Caki2 (cell line): ENCODE results near the gene USF1. TPM values are rescaled to one million over a fixed set of nuclear protein-coding genes. Genes with fewer than 3 reads are reported as not detected.
"Not testable (repeated sequence)": the region's sequence is repeated elsewhere in the genome, so short reads cannot be mapped to it uniquely, and the experiment has no call there.

ENCODE experiments used
- DNase-seq: peaks from one replicate; pipeline ENCODE4 v3.0.0-alpha.2; 2015; ENCODE audit warnings: low read depth
- in situ Hi-C: cut with HindIII; loops from 2 replicates; pipeline ENCODE4 v1.10.0; 2016; ENCODE audit warnings: low sequenced_read_pairs, low pct_unique_long_range_greater_than_20kb, mixed read lengths
- total RNA-seq: library from RNA; depleted of rRNA; stranded (reverse); fragments of >200 nt; shearing (Covaris generic); gene quantifications from 2 replicates; pipeline ENCODE4 v1.2.3, GENCODE V29; 2014; ENCODE audit warnings: low replicate concordance; rRNA removed

The USF1 gene
- total RNA-seq, 1 experiment from 2014 or later, result 55.3 TPM

- no peak for DNase-seq
- in situ Hi-C loops, result no loop called here
These were observed 36.1 kb downstream of the USF1 start for GRCh38 chr1:161009602-161010211.

GRCh38 chr1:161008869-161009510, 36.8 kb downstream of the USF1 start:
- in situ Hi-C loops, result no loop called here
- DNase-seq, result no peak

GRCh38 chr1:161007369-161007768, 38.4 kb downstream of the USF1 start:
- no peak for DNase-seq
- in situ Hi-C loops, result no loop called here

GRCh38 chr1:161006563-161006962, 39.2 kb downstream of the USF1 start:
- in situ Hi-C loops, result no loop called here
- no peak for DNase-seq

- DNase-seq, result no peak
- in situ Hi-C loops, result no loop called here
These were observed 44.3 kb downstream of the USF1 start for GRCh38 chr1:161001525-161001924.

GRCh38 chr1:161000736-161001480, 44.9 kb downstream of the USF1 start:
- no peak for DNase-seq
- in situ Hi-C loops, result no loop called here

- in situ Hi-C loops, result no loop called here
- DNase-seq, result no peak
These were observed 46.4 kb downstream of the USF1 start for GRCh38 chr1:160999376-160999775.

- peak; percentile 35 for DNase-seq
- in situ Hi-C loops, result no loop called here
These were observed 48.3 kb downstream of the USF1 start for GRCh38 chr1:160997323-160998038.

GRCh38 chr1:160996178-160996577, 49.6 kb downstream of the USF1 start:
- in situ Hi-C loops, result no loop called here
- DNase-seq, result peak; percentile 75

GRCh38 chr1:160993544-160994193, 52.1 kb downstream of the USF1 start:
- peak; percentile 31 for DNase-seq
- in situ Hi-C loops, result no loop called here

GRCh38 chr1:160992036-160992435, 53.7 kb downstream of the USF1 start:
- DNase-seq, result not testable (repeated sequence)

More at GRCh38 chr1:160992036-160992435, 53.7 kb downstream of the USF1 start:
- in situ Hi-C loops, result not testable (repeated sequence)

Other genes with a start within 250 kb of the USF1 start
- not detected in 2 replicates for gene LY9, start 249.8 kb downstream of the USF1 start, total RNA-seq
- gene CD244, start 183.1 kb downstream of the USF1 start, total RNA-seq, result not detected in 2 replicates
- not detected in 2 replicates for gene ITLN1, start 160.8 kb downstream of the USF1 start, total RNA-seq
- gene ITLN2, start 91.2 kb downstream of the USF1 start, total RNA-seq, result not detected in 2 replicates
- 17.4 and 41.5 TPM in 2 replicates for gene F11R, start 24.8 kb downstream of the USF1 start, total RNA-seq
- gene TSTD1, start 7.0 kb downstream of the USF1 start, total RNA-seq, result 53.5 and 67.6 TPM in 2 replicates
- not detected in 2 replicates for gene ARHGAP30, start 23.9 kb upstream of the USF1 start, total RNA-seq
- gene NECTIN4, start 43.6 kb upstream of the USF1 start, total RNA-seq, result 0.29 and 0.88 TPM in 2 replicates
- 3.7 and 23.8 TPM in 2 replicates for gene KLHDC9, start 52.4 kb upstream of the USF1 start, total RNA-seq
- gene PFDN2, start 72.1 kb upstream of the USF1 start, total RNA-seq, result 23.4 and 34.3 TPM in 2 replicates
- gene NIT1, start 72.1 kb upstream of the USF1 start, total RNA-seq, result 32.0 and 38.2 TPM in 2 replicates
- gene DEDD, start 86.7 kb upstream of the USF1 start, total RNA-seq, result 17.4 and 39.5 TPM in 2 replicates
- gene UFC1, start 108.0 kb upstream of the USF1 start, total RNA-seq, result 189 and 204 TPM in 2 replicates
- 3.3 and 7.0 TPM in 2 replicates for gene USP21, start 113.5 kb upstream of the USF1 start, total RNA-seq
- 35.7 and 37.8 TPM in 2 replicates for gene PPOX, start 120.4 kb upstream of the USF1 start, total RNA-seq
- 24.0 and 29.0 TPM in 2 replicates for gene B4GALT3, start 131.5 kb upstream of the USF1 start, total RNA-seq
- not detected in 2 replicates for gene ADAMTS4, start 153.1 kb upstream of the USF1 start, total RNA-seq
- 108 and 118 TPM in 2 replicates for gene NDUFS2, start 156.4 kb upstream of the USF1 start, total RNA-seq
- not detected in 2 replicates for gene FCER1G, start 169.3 kb upstream of the USF1 start, total RNA-seq
- gene APOA2, start 177.7 kb upstream of the USF1 start, total RNA-seq, result not detected in 2 replicates
- 7.2 and 9.2 TPM in 2 replicates for gene TOMM40L, start 180.1 kb upstream of the USF1 start, total RNA-seq
- not detected in 2 replicates for gene NR1I3, start 192.2 kb upstream of the USF1 start, total RNA-seq
- not detected in 2 replicates for gene PCP4L1, start 212.8 kb upstream of the USF1 start, total RNA-seq